Gastrocnemius medialis (tissue), 4 donors: ENCODE measurements around the gene R3HDM2.

Experiments used
- CTCF ChIP-seq, 5 experiments: fragments of 450-650 bp in 3 of 5; fragments of 200-600 bp in 2 of 5; sonication (generic) in 2 of 5; IDR thresholded peaks in 4 of 5; conservative IDR thresholded peaks in 1 of 5; 1 replicate in 4 of 5; 2 replicates in 1 of 5; pipeline ENCODE4 v1.5.1; 2016 to 2019; ENCODE audit warnings: antibody characterized with exemption in 5 of 5, mild to moderate bottlenecking in 3 of 5, moderate library complexity in 3 of 5
- POLR2A ChIP-seq, 2 donors: fragments of 450-650 bp; IDR thresholded peaks; one replicate each; pipeline ENCODE4 v1.6.1; 2017; ENCODE audit warnings: antibody characterized with exemption in 2 of 2, mild to moderate bottlenecking in 2 of 2, moderate library complexity in 2 of 2

- TF ChIP-seq CTCF (IDR thresholded peaks at IDR 0.05 in 4 of 5, conservative IDR thresholded peaks at IDR 0.05 in 1 of 5): no peak
- no peak for TF ChIP-seq POLR2A (IDR thresholded peaks at IDR 0.05)
These were observed 78.7 kb downstream of the R3HDM2 start for GRCh38 chr12:57352166-57352565.
